ENCODE data around the gene ARHGAP1.

DNA sequence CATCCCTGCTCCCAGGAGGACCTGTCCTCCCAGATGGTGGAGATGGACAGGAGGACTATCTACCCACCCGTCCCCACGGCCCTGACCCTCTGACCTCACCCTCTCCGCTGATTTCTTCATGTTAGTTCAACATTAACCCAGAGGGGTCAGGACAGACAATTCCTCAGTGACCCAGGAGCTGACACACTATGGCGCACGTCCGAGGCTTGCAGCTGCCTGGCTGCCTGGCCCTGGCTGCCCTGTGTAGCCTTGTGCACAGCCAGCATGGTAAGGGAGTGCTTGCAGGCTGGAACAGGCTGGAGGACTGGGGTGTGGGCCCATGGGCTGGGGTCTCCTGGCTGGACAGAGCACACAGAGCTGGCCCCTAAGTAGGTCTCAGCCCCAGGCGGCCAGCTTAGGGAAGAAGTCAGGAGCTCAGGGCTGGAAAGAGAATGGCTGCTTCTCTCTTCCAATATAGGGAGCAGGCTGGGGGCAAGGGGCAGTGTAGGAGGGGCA is 18.7 kb upstream of the ARHGAP1 start, which contains the start of gene F2:
- TF ChIP-seq CTCF (conservative IDR thresholded peaks at IDR 0.05; ENCODE audit: low read length), result no peak
- TF ChIP-seq EZH2phosphoT487 (IDR thresholded peaks at IDR 0.05; ENCODE audit: borderline replicate concordance, low read depth, low read length), result no peak
